Skin of body (tissue), 2 donors: ENCODE data around the gene LCAT. TPM values are rescaled to one million over a fixed set of nuclear protein-coding genes. Genes with fewer than 3 reads are reported as not detected.
A peak's percentile ranks its signal among the peaks of the same experiment; 100 is the strongest.
"Not testable (repeated sequence)": the region's sequence is repeated elsewhere in the genome, so short reads cannot be mapped to it uniquely, and the experiment has no call there.

Source experiments
- DNase-seq: peaks from one replicate; lab custom pipeline; 2025; lab: John Stamatoyannopoulos, UW
- total RNA-seq: library from RNA; depleted of rRNA; stranded (reverse); fragments of >200 nt; gene quantifications from one replicate; pipeline ENCODE4 v1.2.3, GENCODE V29; 2014

Gene LCAT
- total RNA-seq, 1 donor from 2014 or later, result 7.6 TPM

DNA sequence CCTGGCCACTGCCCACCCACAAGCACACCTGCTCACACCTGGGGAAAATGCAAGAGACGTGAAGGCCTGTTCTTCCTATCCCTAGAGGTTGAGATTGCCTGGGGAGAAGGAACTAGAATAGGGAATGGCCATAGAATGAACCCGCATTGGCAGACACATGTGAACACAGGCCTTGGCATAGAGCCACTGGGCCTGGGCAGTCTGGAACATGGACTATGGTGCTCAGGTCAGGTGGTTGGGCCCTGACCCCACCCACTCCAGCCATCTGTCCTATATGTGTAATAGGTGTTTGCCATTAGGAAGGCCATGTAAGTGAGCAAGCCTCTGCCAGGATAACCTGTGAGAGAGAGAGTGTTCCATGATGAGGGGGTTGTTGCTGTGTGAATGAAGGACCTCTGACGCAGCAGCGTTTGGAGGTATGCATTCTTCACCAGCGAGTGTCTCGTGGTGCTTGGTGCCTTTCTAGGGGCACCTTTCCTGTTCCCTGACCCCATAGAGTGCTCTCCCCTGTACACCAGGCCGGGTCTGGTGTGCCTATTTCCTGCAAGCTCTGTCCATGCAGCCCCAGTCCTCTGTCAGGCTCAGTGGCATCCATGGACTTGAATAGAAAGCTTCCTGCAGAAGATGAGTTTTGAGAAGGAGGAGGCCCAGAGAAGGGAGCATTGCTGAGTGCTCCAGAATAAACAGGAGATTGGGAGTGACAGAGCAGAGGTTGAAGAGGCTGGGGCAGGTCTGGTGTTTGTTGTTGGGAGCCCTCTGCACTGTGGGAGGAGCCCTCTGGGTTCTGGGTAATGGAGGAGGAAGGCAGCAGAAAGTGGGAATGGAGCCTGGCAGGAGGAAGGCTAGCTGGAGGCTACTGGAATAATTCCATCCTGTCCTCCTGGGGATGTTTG lies 27.8 kb downstream of the LCAT start:
- no peak for DNase-seq

DNA sequence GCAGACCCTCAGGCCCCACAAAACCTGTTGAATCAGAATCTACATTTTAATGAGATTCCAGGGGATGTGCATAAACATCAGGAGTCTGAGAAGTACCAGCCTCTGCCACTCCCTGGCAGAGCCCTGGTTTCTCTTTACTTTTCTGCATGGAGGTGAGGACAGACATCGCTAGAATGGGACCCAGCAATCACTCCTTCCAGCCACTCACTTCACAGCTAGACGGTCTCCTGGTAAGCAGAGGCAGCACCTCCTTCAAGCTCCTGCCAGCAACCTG lies 28.5 kb downstream of the LCAT start:
- DNase-seq, result not testable (repeated sequence)

DNA sequence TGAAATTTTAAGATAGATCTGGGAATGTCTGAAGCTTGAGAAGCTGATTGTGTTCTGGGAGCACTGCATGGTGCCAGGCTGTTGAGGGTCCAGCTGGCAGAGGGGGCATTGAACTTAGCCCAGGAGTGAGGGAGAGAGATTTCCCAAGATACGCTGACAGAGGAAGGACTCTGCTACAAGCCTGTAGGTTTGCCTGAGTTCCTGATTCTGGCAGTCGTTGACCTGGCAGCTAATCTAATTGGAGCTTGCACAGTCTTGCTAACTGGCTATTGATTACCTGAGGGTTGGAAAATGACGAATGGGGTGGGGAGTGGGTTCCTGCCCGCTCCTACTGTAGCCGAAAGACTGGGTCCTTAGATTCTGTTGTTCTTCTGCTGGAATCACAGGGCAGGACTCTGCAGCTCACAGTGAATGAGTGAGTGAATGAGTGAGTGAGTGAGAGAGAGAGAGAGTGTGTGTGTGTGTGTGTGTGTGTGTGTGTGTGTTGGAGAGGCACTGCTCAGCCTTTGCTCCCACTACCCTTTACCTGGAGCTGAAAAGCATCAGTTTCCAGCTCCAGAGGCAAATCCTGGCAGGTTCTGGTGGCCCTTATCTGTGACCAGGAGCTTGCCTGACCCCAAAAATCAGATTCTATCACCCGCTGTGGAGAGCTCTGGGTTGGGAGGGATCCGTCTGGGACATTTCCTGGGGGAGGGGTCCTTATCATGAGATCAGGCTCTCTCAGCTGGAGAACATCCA lies 29.0 kb downstream of the LCAT start:
- DNase-seq, result no peak

DNA sequence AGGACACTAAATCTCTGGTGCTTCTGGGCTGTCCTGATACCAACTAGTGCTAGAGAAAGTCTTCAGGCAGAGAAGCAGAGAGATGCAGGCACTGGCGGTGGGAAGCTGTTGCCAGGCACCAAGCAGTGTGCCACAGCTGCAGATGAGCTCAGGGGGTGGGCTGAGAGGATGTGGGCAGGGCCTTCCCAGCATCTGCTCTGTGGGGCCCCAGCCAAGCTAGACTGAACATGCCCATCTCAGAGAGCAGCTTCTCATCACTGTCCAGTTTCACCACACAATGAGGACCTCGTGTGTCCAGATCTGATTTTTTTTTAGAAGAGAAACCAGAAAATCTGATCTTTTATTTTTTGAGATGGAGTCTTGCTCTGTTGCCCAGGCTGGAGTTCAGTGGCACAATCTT lies 33.8 kb downstream of the LCAT start:
- peak; percentile 11 for DNase-seq

DNA sequence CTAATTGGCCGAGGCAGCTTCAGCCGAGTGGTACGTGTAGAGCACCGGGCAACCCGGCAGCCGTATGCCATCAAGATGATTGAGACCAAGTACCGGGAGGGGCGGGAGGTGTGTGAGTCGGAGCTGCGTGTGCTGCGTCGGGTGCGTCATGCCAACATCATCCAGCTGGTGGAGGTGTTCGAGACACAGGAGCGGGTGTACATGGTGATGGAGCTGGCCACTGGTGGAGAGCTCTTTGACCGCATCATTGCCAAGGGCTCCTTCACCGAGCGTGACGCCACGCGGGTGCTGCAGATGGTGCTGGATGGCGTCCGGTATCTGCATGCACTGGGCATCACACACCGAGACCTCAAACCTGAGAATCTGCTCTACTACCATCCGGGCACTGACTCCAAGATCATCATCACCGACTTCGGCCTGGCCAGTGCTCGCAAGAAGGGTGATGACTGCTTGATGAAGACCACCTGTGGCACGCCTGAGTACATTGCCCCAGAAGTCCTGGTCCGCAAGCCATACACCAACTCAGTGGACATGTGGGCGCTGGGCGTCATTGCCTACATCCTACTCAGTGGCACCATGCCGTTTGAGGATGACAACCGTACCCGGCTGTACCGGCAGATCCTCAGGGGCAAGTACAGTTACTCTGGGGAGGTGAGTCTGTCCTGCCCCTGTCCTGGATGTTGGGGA lies 34.7 kb downstream of the LCAT start:
- no peak for DNase-seq

DNA sequence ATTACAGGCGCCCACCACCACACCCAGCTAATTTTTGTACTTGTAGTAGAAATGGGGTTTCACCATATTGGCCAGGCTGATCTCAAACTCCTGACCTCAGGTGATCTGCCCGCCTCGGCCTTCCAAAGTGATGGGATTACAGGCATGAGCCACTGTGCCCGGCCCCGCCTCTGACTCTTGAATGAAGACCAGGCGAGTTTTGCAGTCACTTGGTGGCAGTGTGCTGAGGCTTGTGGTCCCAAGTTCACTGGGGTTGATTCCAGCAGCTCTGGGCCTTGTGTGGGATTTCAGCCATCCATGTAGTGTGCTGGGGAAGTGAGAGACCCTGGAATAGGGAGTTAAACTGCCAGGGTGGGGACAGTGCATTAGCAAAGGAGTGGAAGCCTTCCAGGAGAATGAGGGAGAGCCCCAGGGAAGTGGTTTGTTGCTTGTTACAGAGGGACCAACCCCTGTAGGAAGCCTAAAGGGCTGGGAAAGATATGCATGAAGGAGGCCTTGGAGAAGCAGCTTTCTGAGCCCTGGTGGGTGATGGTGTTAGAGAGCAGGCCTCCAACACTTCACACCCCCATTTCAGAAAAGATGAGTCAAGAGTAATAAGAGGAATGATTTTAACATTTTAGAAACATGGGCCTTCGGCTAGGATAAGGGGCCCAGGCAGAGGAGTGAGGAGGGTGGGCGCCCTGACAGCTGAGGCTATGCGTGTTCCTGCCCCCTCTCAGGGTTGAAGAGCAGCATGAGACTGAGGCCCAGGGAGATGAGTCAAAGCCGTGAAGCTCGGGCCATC lies 36.3 kb downstream of the LCAT start:
- no peak for DNase-seq

DNA sequence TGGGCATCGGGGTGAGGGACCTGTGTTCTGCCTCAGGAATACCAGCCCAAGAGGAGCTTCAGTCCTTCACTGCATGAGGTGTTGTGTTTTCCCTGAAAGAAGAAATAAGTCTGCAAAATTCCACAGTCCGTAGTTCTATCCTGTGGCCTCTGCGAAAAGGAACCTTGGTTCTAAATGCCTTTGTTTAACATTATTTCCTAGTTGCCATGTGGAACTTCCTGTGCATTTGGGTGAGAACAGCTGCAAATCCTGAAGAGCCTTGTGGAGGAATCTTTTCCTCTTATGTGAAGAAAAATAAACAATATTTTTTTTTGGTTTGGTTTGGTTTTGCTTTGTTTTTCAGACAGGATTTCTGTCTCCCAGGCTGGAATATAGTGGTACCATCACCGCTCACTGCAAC lies 41.1 kb downstream of the LCAT start:
- no peak for DNase-seq

DNA sequence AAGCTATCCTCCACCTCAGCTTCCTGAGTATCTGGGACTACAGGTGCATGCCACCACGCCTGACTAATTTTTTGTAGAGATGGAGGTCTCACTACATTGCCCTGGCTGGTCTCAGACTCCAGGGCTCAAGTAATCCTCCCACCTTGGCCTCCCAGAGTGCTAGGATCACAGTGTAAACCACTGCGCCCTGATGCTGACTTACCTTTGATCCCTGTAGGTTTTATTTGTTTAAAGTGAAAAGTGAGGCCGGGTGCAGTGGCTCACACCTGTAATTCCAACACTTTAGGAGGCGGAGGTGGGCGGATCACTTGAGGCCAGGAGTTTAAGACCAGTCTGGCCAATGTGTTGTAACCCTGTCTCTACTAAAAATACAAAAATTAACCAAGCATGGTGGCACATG lies 42.2 kb downstream of the LCAT start:
- DNase-seq, result no peak

DNA sequence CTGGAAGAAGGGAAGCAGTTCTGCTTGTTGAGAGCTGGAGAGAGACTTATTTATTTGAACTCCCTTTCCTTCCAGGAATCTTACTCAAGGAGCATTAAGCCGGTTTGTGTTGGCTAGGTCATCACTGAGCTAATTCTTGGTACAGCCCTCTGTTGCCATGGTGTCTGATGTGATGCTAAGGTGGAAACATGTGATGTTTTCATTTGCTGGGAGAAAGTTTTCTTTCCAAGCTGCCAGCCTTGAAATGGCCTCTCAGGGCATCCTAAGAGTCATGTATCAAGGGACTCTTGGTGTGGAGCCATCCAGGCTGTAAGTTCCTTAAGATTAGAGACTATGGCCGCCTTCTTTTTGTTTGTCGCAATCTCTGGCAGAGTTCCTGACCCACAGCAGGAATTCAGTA lies 46.7 kb downstream of the LCAT start:
- no peak for DNase-seq

DNA sequence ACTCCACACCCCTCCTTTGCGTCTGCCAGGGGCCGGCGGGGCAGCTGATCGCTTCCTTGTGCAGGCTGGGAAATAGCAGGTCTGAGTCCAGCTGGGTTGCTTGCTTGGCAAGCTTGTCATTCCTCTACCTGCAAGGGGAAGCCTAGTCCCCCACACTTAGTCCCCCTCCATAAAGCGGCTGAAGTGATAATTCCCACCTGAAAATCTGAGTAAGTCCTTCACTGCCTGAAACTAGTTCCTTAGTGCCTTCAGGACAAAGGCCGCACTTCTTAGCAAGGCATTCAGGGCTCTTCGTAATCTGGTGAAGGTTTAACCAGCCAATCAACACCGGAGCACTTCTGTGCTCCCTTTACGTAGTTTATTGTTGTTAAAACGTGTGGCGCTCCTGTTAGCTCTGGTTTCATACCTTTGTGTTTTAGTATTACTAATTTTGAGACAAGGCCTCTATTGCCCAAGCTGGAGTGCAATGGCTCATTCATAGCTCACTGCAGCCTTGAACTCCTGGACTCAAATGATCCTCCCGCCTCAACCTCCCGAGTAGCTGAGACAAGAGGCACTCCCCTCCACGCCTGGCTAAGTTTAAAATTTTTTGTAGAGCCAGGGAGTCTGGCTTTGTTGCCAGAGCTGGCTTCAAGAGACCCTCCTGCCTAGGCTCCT lies 50.0 kb downstream of the LCAT start:
- no peak for DNase-seq

DNA sequence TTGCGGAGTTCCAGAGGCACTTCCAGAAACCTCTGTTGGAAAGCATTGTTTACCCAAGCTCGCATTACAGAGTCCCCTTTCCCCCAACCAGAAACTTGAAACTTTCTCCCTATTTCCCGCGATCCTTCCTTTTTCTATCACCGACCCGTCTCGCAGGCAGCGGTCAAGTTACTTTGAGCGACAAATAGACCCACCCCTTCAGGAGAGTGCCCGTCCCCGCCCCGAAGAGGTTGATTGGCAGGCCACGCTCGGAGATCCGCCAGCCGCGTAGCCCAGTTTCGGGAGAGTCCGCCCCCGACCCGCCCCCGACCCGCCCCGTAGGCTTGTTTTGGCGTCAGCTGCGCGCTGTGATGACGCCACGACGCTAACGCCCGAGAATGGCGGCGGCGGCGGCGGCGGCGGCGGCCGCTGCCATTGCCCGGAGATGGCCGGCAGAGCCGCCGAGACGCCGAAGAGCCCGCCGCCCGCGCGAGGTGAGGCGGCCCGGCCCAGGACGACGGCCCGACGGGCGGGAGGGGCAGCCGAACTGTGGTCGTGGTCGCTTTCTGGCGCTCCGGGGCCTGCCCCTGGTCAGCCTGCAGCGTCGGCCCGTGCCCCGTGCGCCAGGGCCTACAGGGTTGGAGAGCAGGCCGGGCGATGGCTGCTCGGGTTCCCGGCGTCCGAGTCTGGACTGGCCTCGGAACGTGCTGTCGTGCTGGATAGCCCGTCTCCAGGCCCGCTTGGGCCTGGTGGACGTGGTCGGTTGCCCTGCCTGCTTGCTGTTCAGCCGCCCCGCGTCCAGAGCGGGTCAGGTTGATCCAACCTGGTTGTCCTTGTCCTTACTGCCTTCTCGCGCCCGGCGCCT lies 50.8 kb downstream of the LCAT start, which contains the start of gene PSKH1:
Gene PSKH1 (plus strand): TSS at position 356 of the 844 bp plus-strand sequence. CDS start 15,496 bp downstream, outside the sequence.
- DNase-seq, result peak; percentile 94

DNA sequence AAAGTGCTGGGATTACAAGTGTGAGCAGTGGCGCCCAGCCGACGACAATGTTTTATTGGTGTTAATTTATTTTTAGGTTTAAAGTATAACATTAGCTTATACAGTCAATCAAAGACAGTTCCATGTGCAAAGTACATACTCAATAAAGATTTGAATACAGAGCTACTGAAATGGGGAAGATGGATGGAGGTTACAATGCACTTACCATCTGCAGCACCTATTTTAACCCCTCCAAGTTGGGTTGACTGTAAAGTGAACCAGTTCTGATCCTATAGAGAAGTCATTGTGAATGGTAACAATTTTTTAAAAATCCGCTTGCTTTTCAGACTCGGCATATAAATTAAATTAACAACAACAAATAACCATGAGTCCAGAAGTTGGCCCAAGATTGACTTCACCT lies 51.5 kb downstream of the LCAT start:
- DNase-seq, result no peak

Other genes starting within 250 kb of the LCAT start
- 14.1 TPM for gene GFOD2, start 224.8 kb downstream of the LCAT start, total RNA-seq
- 8.7 TPM for gene RANBP10, start 137.6 kb downstream of the LCAT start, total RNA-seq
- gene TSNAXIP1, start 137.2 kb downstream of the LCAT start, total RNA-seq, result 0.59 TPM
- 21.7 TPM for gene THAP11, start 101.8 kb downstream of the LCAT start, total RNA-seq
- 56.5 TPM for gene NUTF2, start 97.2 kb downstream of the LCAT start, total RNA-seq
- 49.6 TPM for gene CENPT, start 96.4 kb downstream of the LCAT start, total RNA-seq
- 36.7 TPM for gene EDC4, start 71.1 kb downstream of the LCAT start, total RNA-seq
- not detected for gene NRN1L, start 59.2 kb downstream of the LCAT start, total RNA-seq
- gene PSKH1, start 50.9 kb downstream of the LCAT start, total RNA-seq, result 8.3 TPM
- 0.49 TPM for gene CTRL, start 12.3 kb downstream of the LCAT start, total RNA-seq
- 16.4 TPM for gene PSMB10, start 7.3 kb downstream of the LCAT start, total RNA-seq
- 38.1 TPM for gene SLC12A4, start 24.5 kb upstream of the LCAT start, total RNA-seq
- gene DPEP3, start 36.4 kb upstream of the LCAT start, total RNA-seq, result not detected
- 1.8 TPM for gene DPEP2, start 55.4 kb upstream of the LCAT start, total RNA-seq
- gene DPEP2NB, start 71.8 kb upstream of the LCAT start, total RNA-seq, result not detected
- 6.1 TPM for gene DDX28, start 79.1 kb upstream of the LCAT start, total RNA-seq
- 11.0 TPM for gene DUS2, start 79.2 kb upstream of the LCAT start, total RNA-seq
- 21.5 TPM for gene NFATC3, start 141.2 kb upstream of the LCAT start, total RNA-seq